Stomach (tissue), 9 donors: ENCODE data around the gene PMS1. TPM values are rescaled to one million over a fixed set of nuclear protein-coding genes. Genes with fewer than 3 reads are reported as not detected.

ENCODE experiments used
- DNase-seq, 2 donors: peaks; one replicate each; pipeline versions ENCODE4 v3.0.0 to v3.0.0-alpha.2; 2013 to 2019
- H3K27ac ChIP-seq, 5 donors: fragments of 200-600 bp in 4 of 5; sonication (generic) in 4 of 5; one replicate each; pipeline ENCODE4 v1.5.1; 2013 to 2019; ENCODE audit warnings: mild to moderate bottlenecking in 1 of 5, moderate library complexity in 1 of 5
- H3K27me3 ChIP-seq, 3 donors: fragments of 200-600 bp; sonication (generic); one replicate each; pipeline ENCODE4 v1.5.1; 2017 to 2019; ENCODE audit warnings: mixed run types in 1 of 3
- H3K36me3 ChIP-seq, 4 donors: fragments of 200-600 bp; sonication (generic); 1 replicate in 3 of 4; 2 replicates in 1 of 4; pipeline ENCODE4 v1.5.1; 2016 to 2019
- H3K4me1 ChIP-seq, 4 donors: fragments of 200-600 bp; sonication (generic); one replicate each; pipeline ENCODE4 v1.5.1; 2016 to 2019
- H3K4me3 ChIP-seq, 4 donors: fragments of 200-600 bp; sonication (generic) in 3 of 4; one replicate each; pipeline ENCODE4 v1.5.1; 2016 to 2019; ENCODE audit warnings: mild to moderate bottlenecking in 1 of 4
- H3K9me3 ChIP-seq, 4 donors: fragments of 200-600 bp; sonication (generic); one replicate each; pipeline ENCODE4 v1.5.1; 2016 to 2019
- EP300 ChIP-seq: sonication (generic); formaldehyde crosslinking; IDR thresholded peaks from one replicate; pipeline ENCODE4 v1.6.1; 2017; ENCODE audit warnings: antibody characterized with exemption
- POLR2A ChIP-seq, 4 donors: fragments of 450-650 bp; IDR thresholded peaks; one replicate each; pipeline ENCODE4 v1.6.1; 2016; ENCODE audit warnings: antibody characterized with exemption in 4 of 4, control low read depth in 2 of 4, mild to moderate bottlenecking in 1 of 4, moderate library complexity in 1 of 4
- POLR2AphosphoS5 ChIP-seq, 3 donors: sonication (generic); formaldehyde crosslinking; IDR thresholded peaks; one replicate each; pipeline ENCODE4 v1.6.1; 2016; ENCODE audit warnings: antibody characterized with exemption in 3 of 3
- WGBS, 5 donors: extraction: QIAGEN DNeasy Blood & Tissue Kit in 3 of 5; methylation state at CpG; one replicate each; pipeline versions ENCODE4 v1.1.5 to v1.1.7; 2013 to 2018; 5-methylcytosine and 5-hydroxymethylcytosine counted together
- intact Hi-C: fragments of 100-400 bp; cut with DNase I; formaldehyde crosslinking; loops from one replicate; pipeline ENCODE4 v1.15.1; 2023; ENCODE audit warnings: low total_unique reads
- polyA plus RNA-seq, 3 donors: library from polyadenylated mRNA; stranded (reverse); fragments of 200-250 nt; gene quantifications; one replicate each; pipeline ENCODE4 v1.2.3, GENCODE V29; 2013
- total RNA-seq, 5 donors: library from RNA; depleted of rRNA; stranded (reverse); fragments of >200 nt; gene quantifications; one replicate each; pipeline versions ENCODE4 v1.1.0 to v1.2.3, GENCODE V29; 2014 to 2016
- TF ChIP-seq, protein P1 (sequence below), 7 experiments: fragments of 450-650 bp in 4 of 7; fragments of 200-600 bp in 3 of 7; sonication (generic) in 3 of 7; IDR thresholded peaks; one replicate each; pipeline ENCODE4 v1.5.1; 2016 to 2019; ENCODE audit warnings: antibody characterized with exemption in 7 of 7, control low read depth in 2 of 7, mild to moderate bottlenecking in 1 of 7
- donor health status: healthy with polysubstance abuse.
- donor health status: Bipolar disorder and iron deficiency.
- donor health status: healthy.

PMS1 gene
- total and polyA plus RNA-seq, 8 donors = 4.0 to 40.8 (median 15.9) TPM

DNA sequence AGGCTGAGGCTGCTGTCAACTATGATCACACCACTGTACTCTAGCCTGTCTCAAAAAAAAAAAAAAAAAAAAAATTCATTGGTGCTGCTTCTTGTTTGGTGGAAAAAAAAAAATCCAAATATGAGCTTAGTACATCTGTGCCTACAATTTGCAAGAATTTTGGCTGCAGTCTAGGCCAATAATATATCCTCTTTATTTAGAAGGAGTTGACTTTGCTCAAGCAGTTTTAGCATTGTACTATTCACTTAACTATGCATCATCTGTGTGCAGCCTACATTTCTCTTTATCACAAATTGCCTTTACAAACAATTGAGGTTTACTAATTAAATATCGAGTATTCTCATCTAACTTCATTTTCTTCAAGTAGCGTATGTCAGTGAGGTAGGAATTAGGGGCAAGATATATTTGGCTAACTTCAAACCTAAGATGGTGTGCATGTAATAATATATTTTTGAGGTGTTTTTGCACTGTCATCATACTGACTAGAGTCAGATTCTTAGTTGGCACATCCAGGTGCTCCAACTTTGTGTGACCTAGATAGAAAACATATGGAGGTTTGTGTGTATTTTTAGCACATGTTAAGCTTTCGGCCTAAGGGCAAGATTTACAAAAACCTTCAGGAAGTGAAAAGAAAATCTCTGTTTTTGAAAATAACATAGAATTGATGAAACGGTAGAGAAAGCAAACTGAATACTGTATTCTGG lies 51.8 kb downstream of the PMS1 start:
- Histone ChIP-seq H3K27me3 (no peaks in the 10 kb centered on the region), H3K4me3 (no peak overlapping the region), H3K36me3 (peaks cover 0 to 10% (median 2%) of the 10 kb centered on the region in 4 donors), H3K4me1 (peaks cover 0 to 14% (median 6%) of the 10 kb centered on the region in 4 donors), H3K9me3 (no peaks in the 10 kb centered on the region), H3K27ac (no peak overlapping the region)
- 57 to 76% (median 73%) methylated on average over 4 of the region's 4 CpGs for WGBS, 5 donors
- no peak for DNase-seq
- TF ChIP-seq POLR2AphosphoS5 (IDR thresholded peaks at IDR 0.05) (no peak), EP300 (no peak), POLR2A (IDR thresholded peaks at IDR 0.05) (no peak)
- TF ChIP-seq, protein P1, sequence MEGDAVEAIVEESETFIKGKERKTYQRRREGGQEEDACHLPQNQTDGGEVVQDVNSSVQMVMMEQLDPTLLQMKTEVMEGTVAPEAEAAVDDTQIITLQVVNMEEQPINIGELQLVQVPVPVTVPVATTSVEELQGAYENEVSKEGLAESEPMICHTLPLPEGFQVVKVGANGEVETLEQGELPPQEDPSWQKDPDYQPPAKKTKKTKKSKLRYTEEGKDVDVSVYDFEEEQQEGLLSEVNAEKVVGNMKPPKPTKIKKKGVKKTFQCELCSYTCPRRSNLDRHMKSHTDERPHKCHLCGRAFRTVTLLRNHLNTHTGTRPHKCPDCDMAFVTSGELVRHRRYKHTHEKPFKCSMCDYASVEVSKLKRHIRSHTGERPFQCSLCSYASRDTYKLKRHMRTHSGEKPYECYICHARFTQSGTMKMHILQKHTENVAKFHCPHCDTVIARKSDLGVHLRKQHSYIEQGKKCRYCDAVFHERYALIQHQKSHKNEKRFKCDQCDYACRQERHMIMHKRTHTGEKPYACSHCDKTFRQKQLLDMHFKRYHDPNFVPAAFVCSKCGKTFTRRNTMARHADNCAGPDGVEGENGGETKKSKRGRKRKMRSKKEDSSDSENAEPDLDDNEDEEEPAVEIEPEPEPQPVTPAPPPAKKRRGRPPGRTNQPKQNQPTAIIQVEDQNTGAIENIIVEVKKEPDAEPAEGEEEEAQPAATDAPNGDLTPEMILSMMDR (IDR thresholded peaks at IDR 0.05) = no peak
- intact Hi-C loops = no loop called here

DNA sequence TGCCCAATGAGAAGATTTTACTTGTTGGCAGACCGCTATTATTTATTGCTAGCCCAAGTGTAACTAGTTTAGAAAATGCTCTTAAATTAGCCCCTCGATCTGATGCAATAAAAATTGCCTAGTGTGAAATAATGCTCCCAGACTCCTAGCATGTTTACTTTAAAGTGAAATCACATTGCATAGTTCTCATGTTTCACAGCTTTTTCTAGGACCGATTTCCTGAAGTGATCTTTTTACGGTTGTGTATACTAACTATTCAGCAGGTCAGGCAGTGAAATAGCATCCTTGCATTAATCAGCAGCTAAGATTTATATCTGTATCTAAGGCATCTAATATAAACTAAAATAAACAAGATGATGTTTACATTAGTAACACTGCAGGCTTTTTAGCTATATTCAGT lies 52.4 kb downstream of the PMS1 start:
- H3K27ac ChIP-seq = no peak overlapping the region
- peaks cover 0 to 14% (median 6%) of the 10 kb centered on the region in 4 donors for H3K4me1 ChIP-seq
- peaks cover 0 to 10% (median 2%) of the 10 kb centered on the region in 4 donors for H3K36me3 ChIP-seq
- peak in 1 of 2 donors; percentile 23 for DNase-seq
- no peaks in the 10 kb centered on the region for H3K27me3 ChIP-seq
- WGBS, 5 donors = 55 to 78% (median 73%) methylated on average over 4 of the region's 4 CpGs
- no peaks in the 10 kb centered on the region for H3K9me3 ChIP-seq
- no peak overlapping the region for H3K4me3 ChIP-seq
- TF ChIP-seq POLR2A (IDR thresholded peaks at IDR 0.05) (no peak), POLR2AphosphoS5 (IDR thresholded peaks at IDR 0.05) (peak in 1 of 3 donors; percentile 31)
- intact Hi-C loops = no loop called here

DNA sequence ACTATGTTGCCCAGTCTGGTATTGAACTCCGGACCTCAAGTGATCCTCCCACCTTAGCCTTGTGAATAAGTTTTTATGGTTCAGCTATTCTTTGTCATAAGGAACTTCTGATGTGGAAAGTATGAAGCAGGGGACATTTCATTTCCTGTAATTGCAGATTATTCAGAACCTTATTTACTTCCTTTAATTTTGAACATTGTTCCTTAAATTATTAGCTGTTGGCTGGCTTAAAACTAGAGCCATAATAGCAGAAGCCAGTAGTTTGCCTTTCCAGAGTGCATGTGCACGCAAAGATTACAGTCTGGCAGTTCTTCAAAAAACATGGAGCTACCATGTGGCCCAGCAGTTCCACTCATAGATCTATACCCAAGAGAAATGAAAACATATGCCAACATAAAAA lies 53.1 kb downstream of the PMS1 start:
- H3K27ac ChIP-seq = no peak overlapping the region
- no peak for DNase-seq
- H3K27me3 ChIP-seq = no peaks in the 10 kb centered on the region
- peaks cover 0 to 10% (median 2%) of the 10 kb centered on the region in 4 donors for H3K36me3 ChIP-seq
- WGBS, 5 donors = 79 to 91% (median 91%) methylated on average over 2 of the region's 2 CpGs
- H3K4me3 ChIP-seq = no peak overlapping the region
- intact Hi-C loops = no loop called here
- H3K4me1 ChIP-seq = peaks cover 0 to 14% (median 6%) of the 10 kb centered on the region in 4 donors
- TF ChIP-seq POLR2A (IDR thresholded peaks at IDR 0.05) = no peak
- TF ChIP-seq POLR2AphosphoS5 (IDR thresholded peaks at IDR 0.05) = no peak
- TF ChIP-seq EP300 = no peak
- TF ChIP-seq, protein P1 (IDR thresholded peaks at IDR 0.05) = no peak
- no peaks in the 10 kb centered on the region for H3K9me3 ChIP-seq

DNA sequence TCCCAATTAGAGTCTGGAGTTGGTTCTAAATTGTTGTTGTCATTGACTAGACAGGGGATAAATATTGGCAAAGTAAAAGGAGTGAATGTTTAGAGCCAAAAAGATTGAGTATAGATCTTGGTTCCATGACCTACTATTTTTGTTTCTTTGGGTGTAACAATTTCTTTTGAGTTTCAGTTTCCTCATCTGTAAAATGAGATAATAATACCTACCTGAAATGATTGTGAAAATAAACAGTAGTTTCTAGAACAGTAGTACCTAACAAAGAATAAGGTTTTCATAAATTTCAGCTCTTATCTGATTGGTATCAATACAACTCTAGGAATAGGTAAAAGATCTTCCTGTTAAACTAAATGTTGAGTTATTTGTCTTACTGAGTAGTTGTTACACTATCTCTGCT lies 56.8 kb downstream of the PMS1 start:
- H3K36me3 ChIP-seq = peaks cover 0 to 26% (median 14%) of the 10 kb centered on the region in 4 donors
- H3K4me3 ChIP-seq = no peak overlapping the region
- H3K4me1 ChIP-seq = peaks cover 0 to 12% (median 3%) of the 10 kb centered on the region in 4 donors
- DNase-seq = no peak
- intact Hi-C loops = no loop called here
- H3K9me3 ChIP-seq = no peaks in the 10 kb centered on the region
- H3K27ac ChIP-seq = no peak overlapping the region
- H3K27me3 ChIP-seq = no peaks in the 10 kb centered on the region
- TF ChIP-seq POLR2AphosphoS5 (IDR thresholded peaks at IDR 0.05) (no peak), POLR2A (IDR thresholded peaks at IDR 0.05) (no peak), EP300 (no peak)
- TF ChIP-seq, protein P1 (IDR thresholded peaks at IDR 0.05) = no peak

DNA sequence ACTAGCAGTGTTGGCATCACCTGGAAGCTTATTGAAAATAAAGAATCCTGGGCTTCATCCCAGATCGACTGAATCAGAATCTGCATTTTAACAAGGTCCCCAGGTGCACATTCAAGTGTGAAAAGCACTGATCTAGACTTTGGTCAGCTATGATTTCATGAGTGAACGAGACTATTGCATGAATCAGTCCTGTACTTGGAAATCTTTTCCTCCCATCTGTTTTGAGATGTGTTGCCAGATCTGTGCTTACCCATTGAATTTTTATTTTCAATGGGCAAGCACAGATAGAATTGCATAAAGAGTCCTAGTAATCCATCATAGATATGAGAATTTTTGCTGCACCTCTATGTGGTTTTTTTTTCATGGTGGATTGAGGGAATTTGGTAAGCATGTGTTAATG lies 64.0 kb downstream of the PMS1 start:
- Histone ChIP-seq H3K9me3 (no peaks in the 10 kb centered on the region), H3K4me1 (no peaks in the 10 kb centered on the region), H3K4me3 (no peak overlapping the region), H3K27me3 (no peaks in the 10 kb centered on the region), H3K27ac (no peak overlapping the region), H3K36me3 (peaks cover 0 to 68% (median 46%) of the 10 kb centered on the region in 4 donors)
- TF ChIP-seq POLR2AphosphoS5 (IDR thresholded peaks at IDR 0.05) = no peak
- TF ChIP-seq, protein P1 (IDR thresholded peaks at IDR 0.05) = no peak
- no peak for TF ChIP-seq EP300
- TF ChIP-seq POLR2A (IDR thresholded peaks at IDR 0.05) = no peak
- no peak for DNase-seq
- intact Hi-C loops = no loop called here
- 78 to 94% (median 90%) methylated on average over 2 of the region's 2 CpGs for WGBS, 5 donors
